Mesenchymal stem cell (in vitro differentiated cells and primary cell): ENCODE data around the gene TAS2R1.

Source experiments
- DNase-seq: peaks from one replicate; pipeline ENCODE4 v3.0.0-alpha.2; 2013
- H2AFZ ChIP-seq: one replicate; pipeline ENCODE4 v1.6.1; 2013; ENCODE audit warnings: low read depth, mild to moderate bottlenecking, control low read depth, inconsistent platforms, low read length, moderate library complexity
- H2AK5ac ChIP-seq: 2 replicates; pipeline ENCODE4 v1.6.1; 2013; ENCODE audit warnings: low read length, moderate library complexity, mild to moderate bottlenecking, inconsistent platforms; ENCODE audit not compliant: severe bottlenecking
- H2BK120ac ChIP-seq: one replicate; pipeline ENCODE4 v1.6.1; 2013; ENCODE audit warnings: low read depth, mild to moderate bottlenecking, inconsistent platforms, low read length, moderate library complexity
- H2BK12ac ChIP-seq, 2 experiments: one replicate each; pipeline ENCODE4 v1.6.1; 2013; ENCODE audit warnings: inconsistent platforms in 2 of 2, low read length in 2 of 2, mild to moderate bottlenecking in 2 of 2, moderate library complexity in 2 of 2, control low read depth in 1 of 2
- H2BK15ac ChIP-seq: one replicate; pipeline ENCODE4 v1.6.1; 2013; ENCODE audit warnings: mild to moderate bottlenecking, low read depth, inconsistent platforms; ENCODE audit not compliant: poor library complexity, severe bottlenecking
- H2BK5ac ChIP-seq: 2 replicates; pipeline ENCODE4 v1.6.1; 2013; ENCODE audit warnings: low read depth, mild to moderate bottlenecking, low read length, control low read depth, inconsistent platforms; ENCODE audit not compliant: poor library complexity, severe bottlenecking
- H3K14ac ChIP-seq, 2 experiments: one replicate each; pipeline ENCODE4 v1.6.1; 2013; ENCODE audit warnings: inconsistent platforms in 2 of 2, low read length in 2 of 2, control low read depth in 1 of 2, mild to moderate bottlenecking in 1 of 2, moderate library complexity in 1 of 2
- H3K18ac ChIP-seq, 2 experiments: one replicate each; pipeline ENCODE4 v1.6.1; 2013; ENCODE audit warnings: inconsistent platforms in 2 of 2, low read length in 2 of 2, control low read depth in 1 of 2, low read depth in 1 of 2, mild to moderate bottlenecking in 1 of 2
- H3K23ac ChIP-seq, 2 experiments: one replicate each; pipeline ENCODE4 v1.6.1; 2013; ENCODE audit warnings: inconsistent platforms in 2 of 2, low read length in 2 of 2, mild to moderate bottlenecking in 2 of 2, moderate library complexity in 2 of 2, control low read depth in 1 of 2
- H3K27ac ChIP-seq: 2 replicates; pipeline ENCODE4 v1.5.1; 2013; ENCODE audit warnings: mild to moderate bottlenecking, moderate library complexity, low read length, control low read depth, inconsistent platforms; ENCODE audit not compliant: poor library complexity, severe bottlenecking
- H3K27me3 ChIP-seq, 2 experiments: 2 replicates each; pipeline versions ENCODE4 v1.6.1 to v1.7.0; 2013; ENCODE audit warnings: low read length in 2 of 2, mild to moderate bottlenecking in 2 of 2, moderate library complexity in 2 of 2, control low read depth in 1 of 2, inconsistent platforms in 1 of 2; ENCODE audit not compliant: control insufficient read depth in 1 of 2, insufficient read depth in 1 of 2
- H3K36me3 ChIP-seq, 2 experiments: 2 replicates each; pipeline versions ENCODE4 v1.6.1 to v1.7.0; 2013; ENCODE audit warnings: low read length in 2 of 2, control low read depth in 1 of 2, inconsistent platforms in 1 of 2, low read depth in 1 of 2, mild to moderate bottlenecking in 1 of 2; ENCODE audit not compliant: insufficient read depth in 2 of 2, control insufficient read depth in 1 of 2
- H3K4ac ChIP-seq, 2 experiments: one replicate each; pipeline ENCODE4 v1.6.1; 2013; ENCODE audit warnings: inconsistent platforms in 2 of 2, low read length in 2 of 2, mild to moderate bottlenecking in 2 of 2, moderate library complexity in 2 of 2, control low read depth in 1 of 2, low read depth in 1 of 2
- H3K4me1 ChIP-seq: 2 replicates; pipeline ENCODE4 v1.6.1; 2013; ENCODE audit warnings: low read depth, low read length, control low read depth; ENCODE audit not compliant: control insufficient read depth, insufficient read depth
- H3K4me2 ChIP-seq: 2 replicates; pipeline ENCODE4 v1.6.1; 2013; ENCODE audit warnings: low read length, mild to moderate bottlenecking, inconsistent platforms; ENCODE audit not compliant: poor library complexity, severe bottlenecking
- H3K4me3 ChIP-seq, 2 experiments: 2 replicates each; pipeline versions ENCODE4 v1.5.1 to v1.7.0; 2013; ENCODE audit warnings: low read length in 2 of 2, mild to moderate bottlenecking in 2 of 2, control low read depth in 1 of 2, low read depth in 1 of 2; ENCODE audit not compliant: insufficient read depth in 1 of 2
- H3K79me1 ChIP-seq: replicated peaks from 2 replicates; pipeline ENCODE4 v1.6.1; 2013; ENCODE audit warnings: mild to moderate bottlenecking, control low read depth, low read length, inconsistent platforms; ENCODE audit not compliant: poor library complexity, severe bottlenecking
- H3K9ac ChIP-seq: 2 replicates; pipeline ENCODE4 v1.7.0; 2013; ENCODE audit warnings: mild to moderate bottlenecking, low read length, moderate library complexity
- H3K9me3 ChIP-seq: 2 replicates; pipeline ENCODE4 v1.7.0; 2013; ENCODE audit warnings: mild to moderate bottlenecking, low read length; ENCODE audit not compliant: control insufficient read depth
- H4K8ac ChIP-seq: one replicate; pipeline ENCODE4 v1.6.1; 2013; ENCODE audit warnings: inconsistent platforms, mild to moderate bottlenecking, low read length, moderate library complexity
- H4K91ac ChIP-seq: one replicate; pipeline ENCODE4 v1.6.1; 2013; ENCODE audit warnings: mild to moderate bottlenecking, low read length, inconsistent platforms
- WGBS: methylation state at CpG from one replicate; pipeline ENCODE4 v1.1.7; 2013; ENCODE audit warnings: mixed read lengths; 5-methylcytosine and 5-hydroxymethylcytosine counted together

The TAS2R1 gene

GRCh38 chr5:9615331-9615730 is 14.8 kb downstream of the TAS2R1 start:
- Histone ChIP-seq H3K18ac (peak overlapping the region in 1 of 2 experiments; percentile 59), H3K79me1 (no peaks in the 10 kb centered on the region), H2BK15ac (no peak overlapping the region), H2BK5ac (no peak overlapping the region), H2BK12ac (no peak overlapping the region), H3K9ac (no peak overlapping the region), H3K27me3 (peaks cover 0 to 14% of the 10 kb centered on the region in 2 experiments), H3K27ac (no peak overlapping the region), H2BK120ac (no peak overlapping the region), H2AFZ (no peak overlapping the region), H3K4me1 (no peaks in the 10 kb centered on the region), H3K4me3 (no peak overlapping the region), H3K9me3 (peaks cover 10% of the 10 kb centered on the region), H4K8ac (no peak overlapping the region), H4K91ac (no peak overlapping the region), H2AK5ac (no peak overlapping the region), H3K23ac (no peak overlapping the region), H3K4me2 (no peak overlapping the region), H3K14ac (no peak overlapping the region), H3K4ac (no peak overlapping the region), H3K36me3 (no peaks in the 10 kb centered on the region)
- DNase-seq = no peak
- 93% methylated on average over 3 of the region's 3 CpGs for WGBS

GRCh38 chr5:9613360-9613759 is 16.8 kb downstream of the TAS2R1 start:
- Histone ChIP-seq H3K9me3 (peaks cover 10% of the 10 kb centered on the region), H3K14ac (no peak overlapping the region), H3K4ac (no peak overlapping the region), H2BK120ac (no peak overlapping the region), H3K79me1 (no peaks in the 10 kb centered on the region), H3K4me2 (no peak overlapping the region), H3K27ac (no peak overlapping the region), H3K36me3 (no peaks in the 10 kb centered on the region), H4K91ac (peak overlapping the region; percentile 1), H3K9ac (no peak overlapping the region), H2BK5ac (no peak overlapping the region), H3K27me3 (peaks cover 0 to 11% of the 10 kb centered on the region in 2 experiments), H2AFZ (no peak overlapping the region), H3K18ac (no peak overlapping the region), H4K8ac (no peak overlapping the region), H3K23ac (no peak overlapping the region), H2AK5ac (no peak overlapping the region), H2BK15ac (no peak overlapping the region), H2BK12ac (no peak overlapping the region), H3K4me1 (no peaks in the 10 kb centered on the region), H3K4me3 (no peak overlapping the region)
- 100% methylated on average over 2 of the region's 3 CpGs for WGBS
- no peak for DNase-seq

- no peak for DNase-seq
- Histone ChIP-seq H3K23ac (no peak overlapping the region), H3K79me1 (no peaks in the 10 kb centered on the region), H3K14ac (no peak overlapping the region), H2BK15ac (no peak overlapping the region), H3K4ac (no peak overlapping the region), H2AK5ac (no peak overlapping the region), H2BK12ac (no peak overlapping the region), H3K9me3 (peaks cover 10% of the 10 kb centered on the region), H2AFZ (no peak overlapping the region), H3K27me3 (peaks cover 0 to 4% of the 10 kb centered on the region in 2 experiments), H3K4me1 (no peaks in the 10 kb centered on the region), H3K27ac (no peak overlapping the region), H3K36me3 (no peaks in the 10 kb centered on the region), H3K4me3 (no peak overlapping the region), H3K4me2 (no peak overlapping the region), H4K91ac (no peak overlapping the region), H2BK5ac (no peak overlapping the region), H3K9ac (no peak overlapping the region), H4K8ac (no peak overlapping the region), H3K18ac (no peak overlapping the region), H2BK120ac (no peak overlapping the region)
- WGBS = 90% methylated on average over 2 of the region's 2 CpGs
Observed at GRCh38 chr5:9610969-9611368, 19.2 kb downstream of the TAS2R1 start.

GRCh38 chr5:9610364-9610763 is 19.8 kb downstream of the TAS2R1 start:
- H3K4me3 ChIP-seq = no peak overlapping the region
- no peak overlapping the region for H3K4ac ChIP-seq
- peaks cover 0 to 4% of the 10 kb centered on the region in 2 experiments for H3K27me3 ChIP-seq
- H2BK15ac ChIP-seq = no peak overlapping the region
- no peak overlapping the region for H2AFZ ChIP-seq
- no peaks in the 10 kb centered on the region for H3K4me1 ChIP-seq
- H3K79me1 ChIP-seq = no peaks in the 10 kb centered on the region
- no peak overlapping the region for H2BK12ac ChIP-seq
- no peaks in the 10 kb centered on the region for H3K36me3 ChIP-seq
- peaks cover 10% of the 10 kb centered on the region for H3K9me3 ChIP-seq
- no peak overlapping the region for H4K91ac ChIP-seq
- DNase-seq = no peak
- no peak overlapping the region for H3K14ac ChIP-seq
- H3K18ac ChIP-seq = no peak overlapping the region
- no peak overlapping the region for H2BK120ac ChIP-seq
- no peak overlapping the region for H3K23ac ChIP-seq
- H3K9ac ChIP-seq = no peak overlapping the region
- no peak overlapping the region for H4K8ac ChIP-seq
- no peak overlapping the region for H3K27ac ChIP-seq
- no peak overlapping the region for H2AK5ac ChIP-seq
- no peak overlapping the region for H3K4me2 ChIP-seq
- no peak overlapping the region for H2BK5ac ChIP-seq
- WGBS = 90% methylated on average over 1 of the region's 1 CpG
